Coronary artery (tissue), 2 donors: ENCODE data around the gene KRT14.
A peak's percentile ranks its signal among the peaks of the same experiment; 100 is the strongest.

Experiments used
- DNase-seq: peaks from one replicate; pipeline ENCODE4 v3.0.0-alpha.2; 2017; ENCODE audit warnings: low spot score
- H3K27ac ChIP-seq, 2 donors: fragments of 200-600 bp; sonication (generic); one replicate each; pipeline ENCODE4 v1.5.1; 2016 to 2019
- H3K4me3 ChIP-seq: fragments of 200-600 bp; sonication (generic); 2 replicates; pipeline ENCODE4 v1.5.1; 2016; ENCODE audit warnings: mild to moderate bottlenecking, moderate library complexity
- TF ChIP-seq, protein P1 (sequence below): fragments of 200-600 bp; sonication (generic); IDR thresholded peaks from one replicate; pipeline ENCODE4 v1.5.1; 2019; ENCODE audit warnings: antibody characterized with exemption

The KRT14 gene

DNA sequence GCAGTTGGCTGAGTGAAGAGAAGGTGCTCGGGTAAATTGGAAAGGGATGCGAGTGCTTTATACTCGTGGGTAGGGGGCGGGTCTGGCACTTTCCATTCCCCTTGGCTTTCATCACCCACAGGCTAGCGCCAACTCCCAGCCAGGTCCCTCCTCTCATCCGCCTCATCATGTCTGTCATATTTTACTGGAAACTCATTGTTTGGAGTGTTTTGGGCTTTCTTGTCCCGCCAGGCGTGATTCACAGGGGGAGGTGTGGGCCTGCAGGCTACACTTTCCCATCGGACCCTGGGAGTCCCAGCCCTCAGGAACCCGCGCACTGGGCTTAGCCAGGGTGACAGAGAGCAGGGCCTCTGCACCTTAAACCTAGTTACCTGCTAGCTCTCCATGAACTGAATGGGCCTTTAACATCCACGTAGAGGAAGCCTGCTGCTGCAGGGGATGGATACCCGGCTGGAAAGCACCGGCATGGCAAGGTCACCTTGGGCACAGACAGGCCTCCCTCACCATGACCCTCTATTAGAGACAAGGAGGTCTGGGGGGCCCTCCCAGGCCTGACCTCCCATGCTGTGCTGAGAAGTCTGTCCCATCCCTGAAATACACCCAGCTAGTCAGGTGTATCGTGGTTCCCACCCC is at the start of gene KRT14:
TSS of gene KRT14 (minus strand) at position 33 of the 633 bp plus-strand sequence. CDS start 61 bp downstream, outside the sequence.
- H3K4me3 ChIP-seq = no peak within 1 kb of the TSS
- H3K27ac ChIP-seq = no peak within 1 kb of the TSS
- no peak for DNase-seq
- TF ChIP-seq, protein P1, sequence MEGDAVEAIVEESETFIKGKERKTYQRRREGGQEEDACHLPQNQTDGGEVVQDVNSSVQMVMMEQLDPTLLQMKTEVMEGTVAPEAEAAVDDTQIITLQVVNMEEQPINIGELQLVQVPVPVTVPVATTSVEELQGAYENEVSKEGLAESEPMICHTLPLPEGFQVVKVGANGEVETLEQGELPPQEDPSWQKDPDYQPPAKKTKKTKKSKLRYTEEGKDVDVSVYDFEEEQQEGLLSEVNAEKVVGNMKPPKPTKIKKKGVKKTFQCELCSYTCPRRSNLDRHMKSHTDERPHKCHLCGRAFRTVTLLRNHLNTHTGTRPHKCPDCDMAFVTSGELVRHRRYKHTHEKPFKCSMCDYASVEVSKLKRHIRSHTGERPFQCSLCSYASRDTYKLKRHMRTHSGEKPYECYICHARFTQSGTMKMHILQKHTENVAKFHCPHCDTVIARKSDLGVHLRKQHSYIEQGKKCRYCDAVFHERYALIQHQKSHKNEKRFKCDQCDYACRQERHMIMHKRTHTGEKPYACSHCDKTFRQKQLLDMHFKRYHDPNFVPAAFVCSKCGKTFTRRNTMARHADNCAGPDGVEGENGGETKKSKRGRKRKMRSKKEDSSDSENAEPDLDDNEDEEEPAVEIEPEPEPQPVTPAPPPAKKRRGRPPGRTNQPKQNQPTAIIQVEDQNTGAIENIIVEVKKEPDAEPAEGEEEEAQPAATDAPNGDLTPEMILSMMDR = no peak

- H3K27ac ChIP-seq = no peak overlapping the region
- no peak for DNase-seq
- H3K4me3 ChIP-seq = peak overlapping the region; percentile 58
- TF ChIP-seq, protein P1 = no peak
Measured at GRCh38 chr17:41635121-41636097, 48.7 kb upstream of the KRT14 start.

GRCh38 chr17:41634639-41635038 is 47.9 kb upstream of the KRT14 start:
- no peak for DNase-seq
- H3K4me3 ChIP-seq = no peak overlapping the region
- no peak overlapping the region for H3K27ac ChIP-seq
- TF ChIP-seq, protein P1 = no peak

DNA sequence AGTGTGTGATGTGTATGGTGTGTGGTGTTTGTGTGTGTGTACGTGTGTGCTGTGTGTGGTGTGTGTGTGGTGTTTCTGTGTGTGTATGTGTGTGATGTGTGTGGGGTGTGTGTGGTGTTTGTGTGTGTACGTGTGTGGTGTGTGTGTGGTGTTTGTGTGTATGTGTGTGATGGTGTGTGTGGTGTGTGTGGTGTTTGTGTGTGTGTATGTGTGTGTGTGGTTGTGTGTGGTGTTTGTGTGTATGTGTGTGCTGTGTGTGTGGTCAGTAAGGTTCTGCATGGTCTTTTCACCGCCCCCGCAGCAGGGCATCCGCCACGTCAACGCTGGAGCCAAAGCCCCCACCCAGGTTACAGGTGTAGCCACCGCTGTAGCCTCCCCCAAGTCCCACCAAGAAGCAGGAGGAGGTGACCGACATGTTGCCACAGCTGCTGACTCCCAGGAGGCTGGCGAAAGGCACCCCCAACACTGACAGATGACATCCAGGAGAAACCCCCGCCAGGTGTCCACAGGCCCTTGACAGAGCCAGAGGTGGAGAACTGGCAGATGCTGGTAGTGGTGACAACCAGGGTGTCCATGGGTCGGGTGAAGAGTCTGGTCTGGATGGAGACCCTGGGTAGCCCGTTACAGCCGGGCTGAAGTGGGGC is 47.0 kb upstream of the KRT14 start:
- TF ChIP-seq, protein P1 = no peak
- Histone ChIP-seq H3K27ac (no peak overlapping the region), H3K4me3 (no peak overlapping the region)
- no peak for DNase-seq

GRCh38 chr17:41632482-41633105 is 45.9 kb upstream of the KRT14 start:
- TF ChIP-seq, protein P1 = no peak
- no peak overlapping the region for H3K27ac ChIP-seq
- H3K4me3 ChIP-seq = no peak overlapping the region
- DNase-seq = no peak

DNA sequence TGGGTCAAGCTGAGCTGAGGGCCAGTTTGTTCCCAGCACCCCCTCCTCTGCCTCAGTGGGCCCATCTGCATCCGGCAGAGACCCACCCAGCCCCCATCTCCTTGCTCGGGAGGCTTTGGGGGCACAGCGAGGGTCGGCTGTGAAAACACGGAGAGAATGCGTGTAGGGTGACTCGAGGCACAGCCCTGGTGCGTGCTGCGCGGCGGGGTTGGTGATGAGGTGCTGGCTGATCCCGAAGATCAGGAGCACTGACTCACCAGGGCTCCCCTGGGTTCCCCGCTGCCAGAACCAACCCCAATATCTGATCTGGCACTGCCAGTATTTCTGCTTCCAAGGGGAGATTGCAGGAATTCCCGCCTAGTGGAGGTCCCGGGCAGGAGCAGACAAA is 45.2 kb upstream of the KRT14 start:
- no peak for DNase-seq
- Histone ChIP-seq H3K4me3 (no peak overlapping the region), H3K27ac (no peak overlapping the region)
- TF ChIP-seq, protein P1 = no peak
